Stimulated activated CD4-positive, alpha-beta T cell treated with anti-CD3 and anti-CD28 coated beads, Interleukin-15, amount 100 ng/mL, for 48 hours (primary cell): ENCODE data around the gene RGS1.

Experiments used
- DNase-seq, 2 donors: peaks; one replicate each; pipeline ENCODE4 v3.0.0-alpha.2; 2020; ENCODE audit warnings: low read depth in 2 of 2

The RGS1 gene

GRCh38 chr1:192620071-192620635, 44.6 kb downstream of the RGS1 start:
- no peak for DNase-seq

- DNase-seq, result no peak
These were observed 51.0 kb downstream of the RGS1 start for GRCh38 chr1:192626366-192627179.

- DNase-seq, result no peak
These were observed 52.3 kb downstream of the RGS1 start for GRCh38 chr1:192627901-192628300.

GRCh38 chr1:192628396-192629057, 53.0 kb downstream of the RGS1 start:
- DNase-seq, result no peak

GRCh38 chr1:192629612-192630011, 54.0 kb downstream of the RGS1 start:
- no peak for DNase-seq
